GM12875 (cell line): Measurements from ENCODE around the gene ERMARD.

ENCODE experiments used
- H3K4me3 ChIP-seq: one replicate; pipeline ENCODE4 v1.5.1; 2011; ENCODE audit warnings: low read depth, low read length, control low read depth
- TF ChIP-seq, protein P1 (sequence below): IDR thresholded peaks from 2 replicates; pipeline ENCODE4 v1.5.1; 2011; ENCODE audit warnings: low read depth, mild to moderate bottlenecking, control low read depth, inconsistent platforms, low read length, moderate library complexity, borderline replicate concordance; ENCODE audit not compliant: insufficient read depth

Gene ERMARD

GRCh38 chr6:169802790-169803189 lies 51.4 kb downstream of the ERMARD start:
- TF ChIP-seq, protein P1, sequence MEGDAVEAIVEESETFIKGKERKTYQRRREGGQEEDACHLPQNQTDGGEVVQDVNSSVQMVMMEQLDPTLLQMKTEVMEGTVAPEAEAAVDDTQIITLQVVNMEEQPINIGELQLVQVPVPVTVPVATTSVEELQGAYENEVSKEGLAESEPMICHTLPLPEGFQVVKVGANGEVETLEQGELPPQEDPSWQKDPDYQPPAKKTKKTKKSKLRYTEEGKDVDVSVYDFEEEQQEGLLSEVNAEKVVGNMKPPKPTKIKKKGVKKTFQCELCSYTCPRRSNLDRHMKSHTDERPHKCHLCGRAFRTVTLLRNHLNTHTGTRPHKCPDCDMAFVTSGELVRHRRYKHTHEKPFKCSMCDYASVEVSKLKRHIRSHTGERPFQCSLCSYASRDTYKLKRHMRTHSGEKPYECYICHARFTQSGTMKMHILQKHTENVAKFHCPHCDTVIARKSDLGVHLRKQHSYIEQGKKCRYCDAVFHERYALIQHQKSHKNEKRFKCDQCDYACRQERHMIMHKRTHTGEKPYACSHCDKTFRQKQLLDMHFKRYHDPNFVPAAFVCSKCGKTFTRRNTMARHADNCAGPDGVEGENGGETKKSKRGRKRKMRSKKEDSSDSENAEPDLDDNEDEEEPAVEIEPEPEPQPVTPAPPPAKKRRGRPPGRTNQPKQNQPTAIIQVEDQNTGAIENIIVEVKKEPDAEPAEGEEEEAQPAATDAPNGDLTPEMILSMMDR: no peak
- no peak overlapping the region for H3K4me3 ChIP-seq

- H3K4me3 ChIP-seq: no peak overlapping the region
- TF ChIP-seq, protein P1: no peak
These were observed 51.9 kb downstream of the ERMARD start for GRCh38 chr6:169803271-169803811.

DNA sequence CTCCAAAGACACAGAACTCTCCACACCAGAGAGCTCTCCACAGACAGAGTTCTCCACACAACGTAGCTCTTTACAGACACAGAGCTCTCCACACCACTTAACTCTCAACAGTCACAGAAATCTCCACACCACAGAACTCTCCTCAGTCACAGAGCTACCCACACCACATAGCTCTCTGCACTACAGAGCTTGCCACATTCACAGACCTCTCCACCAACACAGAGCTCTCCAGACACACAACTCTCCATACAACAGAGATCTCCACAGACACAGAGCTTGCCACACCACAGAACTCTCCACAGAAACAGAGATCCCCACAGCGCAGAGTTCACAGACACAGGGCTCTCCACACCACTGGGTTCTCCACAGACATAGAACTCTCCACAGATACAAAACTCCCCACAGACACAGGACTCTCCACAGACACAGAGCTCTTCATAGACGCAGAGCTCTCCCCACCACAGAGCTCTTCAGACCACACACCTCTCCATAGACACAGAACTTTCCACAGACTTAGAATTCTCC lies 52.5 kb downstream of the ERMARD start:
- TF ChIP-seq, protein P1: no peak
- no peak overlapping the region for H3K4me3 ChIP-seq

GRCh38 chr6:169804427-169804826 lies 53.0 kb downstream of the ERMARD start:
- H3K4me3 ChIP-seq: no peak overlapping the region
- TF ChIP-seq, protein P1: no peak

- H3K4me3 ChIP-seq: no peak overlapping the region
- TF ChIP-seq, protein P1: no peak
These were observed 53.9 kb downstream of the ERMARD start for GRCh38 chr6:169805242-169805838.

GRCh38 chr6:169806701-169807100 lies 55.3 kb downstream of the ERMARD start:
- TF ChIP-seq, protein P1: no peak

GRCh38 chr6:169807229-169807628 lies 55.8 kb downstream of the ERMARD start:
- H3K4me3 ChIP-seq: no peak overlapping the region
- TF ChIP-seq, protein P1: no peak

More at GRCh38 chr6:169806701-169807100, 55.3 kb downstream of the ERMARD start:
- no peak overlapping the region for H3K4me3 ChIP-seq
